Left renal pelvis (tissue), 4 donors: ENCODE results near the gene MRC2. TPM values are rescaled to one million over a fixed set of nuclear protein-coding genes. Genes with fewer than 3 reads are reported as not detected.
"Not testable (repeated sequence)": the region's sequence is repeated elsewhere in the genome, so short reads cannot be mapped to it uniquely, and the experiment has no call there.

Source experiments
- DNase-seq, 4 donors: peaks; one replicate each; pipeline ENCODE4 v3.0.0-alpha.2; 2013; ENCODE audit warnings: low read depth in 4 of 4, low spot score in 3 of 4
- polyA plus RNA-seq, 4 donors: library from polyadenylated mRNA; unstranded; fragments of 120-200 nt; gene quantifications; one replicate each; pipeline ENCODE4 v1.2.1, GENCODE V29; 2013; ENCODE audit not compliant: insufficient read length in 4 of 4

Gene MRC2
- polyA plus RNA-seq, 4 donors = 67.1 to 190 (median 70.1) TPM

DNA sequence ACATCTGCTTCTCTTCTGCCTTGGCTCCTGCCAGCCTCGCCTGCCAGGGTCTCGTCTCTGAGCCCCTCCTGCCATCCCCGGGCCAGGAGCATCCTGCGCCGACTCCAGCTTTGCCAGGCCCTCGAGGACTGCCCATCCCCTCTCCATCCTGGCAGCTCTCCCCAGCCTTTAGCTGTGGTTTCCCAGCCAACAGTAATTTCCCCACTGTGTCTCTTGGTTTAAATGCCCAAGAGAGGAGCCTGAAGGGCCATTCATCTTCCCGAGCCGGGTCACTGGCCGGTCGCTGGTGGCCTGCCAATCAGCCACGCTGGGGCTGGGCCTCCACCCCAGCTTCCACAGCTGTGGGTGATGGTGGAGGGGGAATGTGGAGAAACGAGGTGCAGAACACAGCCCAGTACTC, 47.8 kb downstream of the MRC2 start:
- no peak for DNase-seq

DNA sequence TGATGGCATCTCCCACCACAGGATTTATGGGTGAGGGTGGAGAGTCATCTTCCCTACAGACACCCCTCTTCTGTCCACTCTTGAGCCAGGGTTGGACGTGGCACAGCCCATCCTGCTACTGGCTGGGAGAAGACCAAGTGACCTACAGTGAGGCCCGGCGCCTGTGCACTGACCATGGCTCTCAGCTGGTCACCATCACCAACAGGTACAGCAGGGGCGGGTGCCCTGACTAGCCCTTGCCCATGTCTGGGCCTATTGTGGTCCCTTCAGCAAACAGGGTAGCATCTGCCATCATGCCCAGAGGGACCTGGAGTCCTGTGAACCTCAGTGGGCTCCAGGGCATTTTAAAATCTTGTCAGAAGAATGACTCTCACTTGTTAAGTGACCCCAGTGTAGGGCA, 48.2 kb downstream of the MRC2 start:
- no peak for DNase-seq

DNA sequence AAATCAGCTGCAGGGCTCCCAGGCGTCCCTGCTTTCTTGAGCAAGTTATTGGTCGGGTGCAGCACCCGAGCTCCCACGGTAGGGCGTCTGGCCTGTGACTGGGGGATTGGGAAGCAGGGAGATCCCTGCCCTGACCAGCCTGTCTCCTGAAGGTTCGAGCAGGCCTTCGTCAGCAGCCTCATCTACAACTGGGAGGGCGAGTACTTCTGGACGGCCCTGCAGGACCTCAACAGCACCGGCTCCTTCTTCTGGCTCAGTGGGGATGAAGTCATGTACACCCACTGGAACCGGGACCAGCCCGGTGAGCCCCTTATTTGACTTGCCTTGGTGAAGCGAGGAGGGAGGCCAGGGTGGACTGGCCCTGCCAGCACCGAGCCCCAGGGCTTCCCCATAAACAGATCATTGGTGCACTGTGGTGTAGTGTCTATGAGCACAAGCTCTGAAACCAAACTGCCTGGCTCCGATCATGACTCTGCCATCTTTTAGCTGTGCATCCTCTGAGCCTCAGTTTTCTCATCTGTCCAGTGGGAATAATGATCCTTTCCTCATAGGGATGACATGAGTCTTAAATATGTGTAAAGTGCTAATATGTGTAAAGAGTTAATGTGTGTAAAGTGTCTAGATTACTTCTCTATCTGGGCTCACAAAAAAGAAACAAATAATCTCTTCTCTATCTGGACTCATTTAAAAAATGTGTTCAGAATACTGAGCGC, 48.9 kb downstream of the MRC2 start:
- no peak for DNase-seq

DNA sequence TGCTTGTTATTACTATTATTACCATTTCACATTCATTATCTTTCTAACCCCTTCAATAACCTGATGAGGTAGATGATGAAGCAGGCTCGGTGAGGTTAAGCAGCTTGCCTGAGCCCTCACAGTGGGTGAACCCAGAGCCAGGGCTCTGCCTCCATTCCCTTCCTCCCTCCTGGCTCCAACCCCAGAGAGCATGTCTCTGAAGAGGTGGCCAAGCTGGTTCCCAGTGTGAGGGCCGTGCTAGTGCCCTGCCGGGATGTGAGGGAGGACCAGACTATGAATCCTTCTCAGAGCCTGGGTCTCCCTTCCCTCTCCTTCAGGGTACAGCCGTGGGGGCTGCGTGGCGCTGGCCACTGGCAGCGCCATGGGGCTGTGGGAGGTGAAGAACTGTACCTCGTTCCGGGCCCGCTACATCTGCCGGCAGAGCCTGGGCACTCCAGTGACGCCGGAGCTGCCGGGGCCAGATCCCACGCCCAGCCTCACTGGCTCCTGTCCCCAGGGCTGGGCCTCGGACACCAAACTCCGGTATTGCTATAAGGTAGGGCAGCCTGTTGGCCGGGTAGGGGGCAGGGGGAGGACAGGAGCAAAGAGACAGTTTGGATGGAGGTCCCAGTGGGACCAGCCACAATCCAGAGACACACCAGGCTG, 49.6 kb downstream of the MRC2 start:
- DNase-seq = no peak

DNA sequence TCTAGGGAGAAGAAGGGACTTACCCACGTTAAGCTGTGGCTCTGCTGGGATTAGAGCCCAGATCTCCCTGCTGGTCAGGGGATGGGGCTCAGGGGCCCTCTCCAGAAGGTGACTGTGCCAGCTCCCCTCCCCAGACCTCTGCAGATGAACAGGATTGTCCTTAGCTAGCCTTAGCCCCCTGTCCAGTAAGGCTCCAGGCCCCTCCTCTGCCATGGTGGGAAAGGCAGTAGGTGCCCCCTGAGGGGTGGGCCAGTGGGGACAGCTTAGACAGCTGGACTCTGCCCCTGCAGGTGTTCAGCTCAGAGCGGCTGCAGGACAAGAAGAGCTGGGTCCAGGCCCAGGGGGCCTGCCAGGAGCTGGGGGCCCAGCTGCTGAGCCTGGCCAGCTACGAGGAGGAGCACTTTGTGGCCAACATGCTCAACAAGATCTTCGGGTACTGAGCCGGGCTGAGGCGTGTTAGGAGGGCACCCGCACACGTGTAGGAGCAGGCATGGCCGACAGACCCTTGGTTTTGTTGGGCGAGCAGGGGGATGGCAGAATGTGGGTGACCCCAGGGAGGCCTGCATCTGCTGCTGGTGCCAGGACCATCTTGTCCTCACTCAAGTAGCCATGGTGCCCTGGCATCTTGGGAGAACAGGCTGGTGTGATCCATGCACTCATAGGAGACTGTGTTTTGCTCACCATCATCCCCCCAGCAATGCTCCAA, 50.9 kb downstream of the MRC2 start:
- DNase-seq = no peak

DNA sequence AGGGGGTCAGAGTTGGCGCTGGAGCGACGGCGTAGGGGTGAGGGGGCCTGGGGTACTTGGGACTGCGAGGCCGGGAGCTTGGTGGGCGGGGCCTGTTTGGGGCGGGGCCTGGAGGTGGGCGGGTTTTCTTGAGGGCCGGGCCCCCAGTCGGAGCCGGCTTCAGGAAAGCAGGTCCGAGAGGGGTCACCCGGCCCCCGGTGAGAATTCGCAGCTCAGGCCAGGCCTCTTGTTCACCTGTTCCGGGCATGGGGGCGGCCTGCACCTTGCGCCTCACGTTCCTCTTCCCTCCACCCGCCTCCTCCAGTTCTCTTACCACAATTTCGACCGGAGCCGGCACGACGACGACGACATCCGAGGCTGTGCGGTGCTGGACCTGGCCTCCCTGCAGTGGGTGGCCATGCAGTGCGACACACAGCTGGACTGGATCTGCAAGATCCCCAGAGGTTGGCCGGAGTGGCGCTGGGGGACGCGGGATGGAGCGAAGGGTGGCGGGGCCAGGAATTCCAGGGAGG, 52.5 kb downstream of the MRC2 start:
- DNase-seq = no peak

DNA sequence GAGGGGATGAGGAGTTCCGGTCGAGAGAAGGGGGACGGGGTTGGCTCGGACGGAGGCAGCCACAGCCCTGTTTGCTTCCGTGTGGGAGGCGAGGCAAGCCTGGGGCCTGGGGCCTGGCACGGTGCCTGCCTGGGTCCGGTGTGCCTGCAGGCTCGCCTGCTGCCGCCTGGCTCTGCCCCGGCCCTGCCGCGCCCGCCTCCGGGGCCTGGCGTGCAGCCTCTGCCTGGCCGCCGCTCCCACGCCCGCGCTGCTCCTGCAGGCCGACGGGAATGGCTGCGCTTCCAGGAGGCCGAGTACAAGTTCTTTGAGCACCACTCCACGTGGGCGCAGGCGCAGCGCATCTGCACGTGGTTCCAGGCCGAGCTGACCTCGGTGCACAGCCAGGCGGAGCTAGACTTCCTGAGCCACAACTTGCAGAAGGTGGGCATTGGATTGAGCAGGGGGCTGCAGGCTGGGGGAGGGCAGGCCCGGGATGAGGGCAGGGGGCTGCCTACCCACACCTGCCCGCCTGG, 53.1 kb downstream of the MRC2 start:
- DNase-seq = no peak

DNA sequence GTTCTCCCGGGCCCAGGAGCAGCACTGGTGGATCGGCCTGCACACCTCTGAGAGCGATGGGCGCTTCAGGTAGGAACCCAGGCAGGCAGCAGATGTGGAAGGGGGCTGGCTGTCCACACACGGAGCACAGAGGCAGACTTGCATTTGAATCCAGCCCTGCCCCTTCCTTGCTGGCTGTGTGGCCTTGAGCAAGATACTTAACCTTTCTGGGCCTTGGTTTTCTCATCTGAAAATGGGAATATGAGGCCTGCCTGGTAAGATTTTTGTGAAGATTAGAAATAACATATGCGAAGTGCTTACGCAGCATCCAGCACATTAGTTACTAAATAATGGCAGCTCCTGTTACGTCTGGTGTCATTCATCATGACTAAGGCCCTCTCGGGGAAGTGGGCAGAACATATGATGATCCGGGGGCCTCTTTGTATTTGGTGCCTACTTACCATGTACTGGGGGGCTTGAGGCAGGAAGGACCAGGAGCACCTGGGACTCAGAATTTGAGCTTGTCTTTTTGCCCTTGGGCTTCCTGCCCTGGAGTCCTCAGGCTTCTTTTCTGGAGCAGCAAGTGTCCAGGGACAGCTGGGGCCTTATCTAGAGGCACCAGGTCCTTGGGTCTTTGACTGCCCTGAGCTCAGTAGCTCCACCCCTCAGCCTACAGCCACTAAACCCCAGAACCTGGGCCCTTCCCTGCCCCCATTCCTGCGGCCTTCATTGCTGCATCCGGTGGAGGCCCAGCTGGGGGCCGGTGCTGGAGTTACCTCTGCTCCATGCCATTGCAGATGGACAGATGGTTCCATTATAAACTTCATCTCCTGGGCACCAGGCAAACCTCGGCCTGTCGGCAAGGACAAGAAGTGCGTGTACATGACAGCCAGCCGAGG, 53.8 kb downstream of the MRC2 start:
- DNase-seq = no peak

DNA sequence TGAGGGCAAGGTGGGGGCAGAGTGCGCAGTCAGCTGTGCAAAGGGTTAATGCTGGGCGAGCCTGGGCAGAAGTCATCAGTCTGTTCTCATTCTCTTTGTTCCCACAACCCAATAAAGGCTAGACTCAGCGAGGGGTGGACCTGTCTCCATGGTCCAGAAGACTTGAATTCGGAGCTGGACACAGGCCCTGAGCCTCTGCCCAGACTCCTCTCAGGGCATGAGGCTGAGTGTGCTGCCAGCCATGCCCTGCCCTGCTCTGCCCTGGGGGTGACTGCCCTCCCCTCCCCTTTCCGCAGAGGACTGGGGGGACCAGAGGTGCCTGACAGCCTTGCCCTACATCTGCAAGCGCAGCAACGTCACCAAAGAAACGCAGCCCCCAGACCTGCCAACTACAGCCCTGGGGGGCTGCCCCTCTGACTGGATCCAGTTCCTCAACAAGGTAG, 54.5 kb downstream of the MRC2 start:
- DNase-seq = no peak

DNA sequence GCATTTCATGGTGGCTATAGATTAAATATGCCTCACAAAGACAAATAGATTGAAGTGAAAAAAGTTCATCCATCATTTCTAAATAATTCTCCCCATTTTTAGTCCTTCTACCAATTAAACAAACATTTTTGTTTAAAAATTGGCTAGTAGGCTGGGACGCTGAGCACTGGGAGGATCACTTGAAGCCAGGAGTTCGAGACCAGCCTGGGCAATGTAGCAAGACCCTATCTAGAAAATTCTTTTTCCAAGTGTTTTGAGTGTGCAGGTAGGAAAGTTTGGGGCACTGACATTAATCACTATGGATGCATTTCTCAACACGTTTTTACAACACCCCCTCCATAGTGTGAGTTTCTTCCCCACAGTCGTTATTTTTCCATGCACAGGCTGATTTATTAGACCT, 56.7 kb downstream of the MRC2 start:
- DNase-seq = no peak

DNA sequence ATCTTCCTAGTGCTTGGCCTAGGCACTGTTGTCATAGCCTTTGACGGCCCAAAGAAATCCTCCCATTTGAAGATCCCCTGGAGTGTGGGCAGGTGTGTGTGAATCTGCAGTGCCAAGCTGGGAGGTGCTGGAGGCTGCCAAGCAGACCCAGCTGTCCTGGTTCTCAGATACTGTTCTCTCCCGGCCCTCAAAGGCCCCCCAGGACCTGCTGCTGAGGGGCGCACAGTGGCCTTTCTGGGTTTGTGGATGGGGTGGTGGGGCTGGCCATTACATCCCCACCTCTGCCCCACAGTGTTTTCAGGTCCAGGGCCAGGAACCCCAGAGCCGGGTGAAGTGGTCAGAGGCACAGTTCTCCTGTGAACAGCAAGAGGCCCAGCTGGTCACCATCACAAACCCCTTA, 60.5 kb downstream of the MRC2 start:
- no peak for DNase-seq

DNA sequence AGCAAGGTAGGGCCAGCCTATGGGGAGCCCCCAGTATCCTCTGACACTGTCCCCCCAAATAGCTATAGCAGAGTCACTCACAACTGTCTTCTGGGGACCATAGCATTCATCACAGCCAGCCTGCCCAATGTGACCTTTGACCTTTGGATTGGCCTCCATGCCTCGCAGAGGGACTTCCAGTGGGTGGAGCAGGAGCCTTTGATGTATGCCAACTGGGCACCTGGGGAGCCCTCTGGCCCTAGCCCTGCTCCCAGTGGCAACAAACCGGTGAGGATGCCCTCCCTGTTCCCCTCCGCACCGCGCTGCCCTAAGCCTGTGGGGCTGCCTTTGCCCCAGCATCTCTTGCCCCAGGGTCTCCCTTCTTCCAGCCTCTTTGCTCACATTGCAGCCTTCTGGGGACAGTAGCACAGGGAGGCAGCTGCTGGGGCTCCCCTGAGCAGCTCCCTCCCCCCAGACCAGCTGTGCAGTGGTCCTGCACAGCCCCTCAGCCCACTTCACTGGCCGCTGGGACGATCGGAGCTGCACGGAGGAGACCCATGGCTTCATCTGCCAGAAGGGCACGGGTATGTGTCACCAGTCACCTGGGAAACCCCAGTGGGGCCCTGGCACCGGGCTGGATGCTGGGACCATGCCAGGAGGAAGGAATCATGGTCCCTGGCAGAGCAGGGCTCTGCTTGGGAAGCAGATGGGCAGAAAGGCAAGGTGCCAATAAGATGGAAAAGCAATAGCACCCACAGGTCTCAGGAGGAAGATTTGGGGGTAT, 61.1 kb downstream of the MRC2 start:
- DNase-seq = no peak

DNA sequence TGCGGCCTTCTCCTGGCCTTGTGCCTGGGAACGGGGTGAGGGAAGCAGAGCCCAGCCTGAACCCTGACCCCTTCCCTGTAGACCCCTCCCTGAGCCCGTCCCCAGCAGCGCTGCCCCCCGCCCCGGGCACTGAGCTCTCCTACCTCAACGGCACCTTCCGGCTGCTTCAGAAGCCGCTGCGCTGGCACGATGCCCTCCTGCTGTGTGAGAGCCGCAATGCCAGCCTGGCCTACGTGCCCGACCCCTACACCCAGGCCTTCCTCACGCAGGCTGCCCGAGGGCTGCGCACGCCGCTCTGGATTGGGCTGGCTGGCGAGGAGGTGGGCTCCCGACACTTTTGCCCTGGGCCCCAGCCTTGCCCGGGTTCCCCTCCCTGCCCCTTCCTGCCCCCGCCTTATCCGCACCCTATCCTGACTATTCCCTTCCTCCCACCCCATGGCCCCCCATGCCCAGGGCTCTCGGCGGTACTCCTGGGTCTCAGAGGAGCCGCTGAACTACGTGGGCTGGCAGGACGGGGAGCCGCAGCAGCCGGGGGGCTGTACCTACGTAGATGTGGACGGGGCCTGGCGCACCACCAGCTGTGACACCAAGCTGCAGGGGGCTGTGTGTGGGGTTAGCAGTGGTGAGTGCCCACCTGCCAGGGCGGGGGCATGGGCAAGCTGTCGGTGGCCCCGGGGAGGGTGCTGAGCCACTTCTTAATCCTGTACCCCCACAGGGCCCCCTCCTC, 62.1 kb downstream of the MRC2 start:
- no peak for DNase-seq

DNA sequence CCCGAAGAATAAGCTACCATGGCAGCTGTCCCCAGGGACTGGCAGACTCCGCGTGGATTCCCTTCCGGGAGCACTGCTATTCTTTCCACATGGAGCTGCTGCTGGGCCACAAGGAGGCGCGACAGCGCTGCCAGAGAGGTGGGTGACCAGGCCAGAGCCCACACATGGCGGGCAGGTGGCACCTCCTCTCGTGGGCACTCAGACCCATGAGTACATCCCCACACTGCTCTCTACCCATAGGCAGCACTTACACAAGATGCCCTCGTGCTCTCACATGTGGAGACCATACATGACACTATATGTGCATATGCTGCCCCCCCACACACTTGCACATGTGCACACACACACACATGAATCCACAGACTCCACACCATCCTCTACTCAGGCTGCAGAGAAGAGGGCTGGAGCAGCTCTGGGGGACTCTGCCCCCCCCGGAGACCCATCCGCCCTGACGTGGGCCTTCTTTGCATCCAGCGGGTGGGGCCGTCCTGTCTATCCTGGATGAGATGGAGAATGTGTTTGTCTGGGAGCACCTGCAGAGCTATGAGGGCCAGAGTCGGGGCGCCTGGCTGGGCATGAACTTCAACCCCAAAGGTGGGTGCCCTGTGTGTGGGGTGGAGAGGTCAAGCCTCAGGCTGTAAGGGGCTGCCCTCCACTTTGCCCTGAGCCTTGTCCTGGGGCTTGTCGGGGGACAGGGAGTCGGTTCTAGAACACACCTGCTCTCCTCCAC, 62.9 kb downstream of the MRC2 start:
- DNase-seq = no peak

DNA sequence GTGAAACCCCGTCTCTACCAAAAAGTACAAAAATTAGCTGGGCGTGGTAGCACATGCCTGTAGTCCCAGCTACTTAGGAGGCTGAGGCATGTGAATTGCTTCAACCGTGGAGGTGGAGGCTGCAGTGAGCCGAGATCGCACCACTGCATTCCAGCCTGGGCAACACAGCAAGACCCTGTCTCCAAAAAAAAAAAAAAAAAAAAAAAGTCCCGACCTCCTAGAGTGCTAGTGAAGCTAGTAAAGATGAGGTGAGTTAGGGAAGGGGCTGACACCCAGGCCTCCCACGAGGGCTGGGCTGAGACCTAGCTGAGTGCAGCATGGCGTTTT, 64.1 kb downstream of the MRC2 start:
- not testable (repeated sequence) for DNase-seq

DNA sequence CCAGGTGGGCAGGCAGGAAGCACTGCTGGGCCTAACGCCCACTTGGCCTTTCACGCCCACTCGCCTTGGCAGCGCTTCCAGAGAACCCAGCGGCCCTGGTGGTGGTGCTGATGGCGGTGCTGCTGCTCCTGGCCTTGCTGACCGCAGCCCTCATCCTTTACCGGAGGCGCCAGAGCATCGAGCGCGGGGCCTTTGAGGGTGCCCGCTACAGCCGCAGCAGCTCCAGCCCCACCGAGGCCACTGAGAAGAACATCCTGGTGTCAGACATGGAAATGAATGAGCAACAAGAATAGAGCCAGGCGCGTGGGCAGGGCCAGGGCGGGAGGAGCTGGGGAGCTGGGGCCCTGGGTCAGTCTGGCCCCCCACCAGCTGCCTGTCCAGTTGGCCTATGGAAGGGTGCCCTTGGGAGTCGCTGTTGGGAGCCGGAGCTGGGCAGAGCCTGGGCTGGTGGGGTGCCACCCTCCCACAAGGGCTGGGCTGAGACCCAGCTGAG, 64.7 kb downstream of the MRC2 start:
- DNase-seq = no peak

DNA sequence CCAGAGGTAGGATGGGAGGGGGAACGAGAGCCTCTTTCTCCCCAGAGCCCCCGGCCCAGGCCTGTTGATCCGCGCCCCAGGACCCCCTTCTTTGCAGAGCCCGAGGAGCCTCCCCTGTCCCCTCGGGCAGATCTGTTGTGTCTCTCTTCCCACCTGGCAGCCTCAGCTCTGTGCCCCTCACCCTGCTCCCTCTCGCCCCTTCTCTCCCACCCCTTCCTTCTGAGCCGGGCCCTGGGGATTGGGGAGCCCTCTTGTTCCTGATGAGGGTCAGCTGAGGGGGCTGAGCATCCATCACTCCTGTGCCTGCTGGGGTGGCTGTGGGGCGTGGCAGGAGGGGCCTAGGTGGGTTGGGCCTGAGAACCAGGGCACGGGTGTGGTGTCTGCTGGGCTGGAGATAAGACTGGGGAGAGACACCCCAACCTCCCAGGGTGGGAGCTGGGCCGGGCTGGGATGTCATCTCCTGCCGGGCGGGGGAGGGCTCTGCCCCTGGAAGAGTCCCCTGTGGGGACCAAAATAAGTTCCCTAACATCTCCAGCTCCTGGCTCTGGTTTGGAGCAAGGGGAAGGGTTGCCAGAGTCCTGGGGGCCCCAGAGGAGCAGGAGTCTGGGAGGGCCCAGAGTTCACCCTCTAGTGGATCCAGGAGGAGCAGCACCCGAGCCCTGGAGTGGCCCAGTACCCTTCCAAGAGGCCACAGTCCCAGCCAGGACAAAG, 65.4 kb downstream of the MRC2 start:
- no peak for DNase-seq
